ENCODE measurements around the gene TMC1.

TMC1 gene

DNA sequence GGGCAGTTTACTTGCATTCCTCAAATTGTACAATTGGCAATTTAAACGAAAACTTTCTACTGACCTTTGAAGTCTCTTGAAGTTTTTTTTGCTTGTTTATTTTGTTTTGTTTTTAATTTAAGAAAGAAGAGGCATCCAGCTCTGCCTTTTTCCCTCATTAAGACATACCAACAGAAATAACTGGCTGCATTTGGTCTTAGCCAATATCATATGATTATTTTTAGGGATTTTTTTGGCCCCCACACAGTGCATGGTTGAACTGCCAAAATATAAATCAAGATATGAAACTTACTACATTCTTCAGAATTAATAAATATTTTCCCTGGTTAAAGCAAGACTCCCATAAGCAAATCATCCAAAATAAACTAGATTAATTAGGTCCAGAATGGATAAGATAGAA, 352.0 kb downstream of the TMC1 start:
- Histone ChIP-seq H2AFZ (ENCODE audit: low read depth, low read length) (no peak overlapping the region), H3K79me2 (ENCODE audit: low read length) (no peaks in the 10 kb centered on the region), H3K9ac (ENCODE audit: low read length) (no peak overlapping the region), H3K27ac (ENCODE audit: low read length) (no peak overlapping the region), H3K4me1 (ENCODE audit: low read length) (peaks cover 6% of the 10 kb centered on the region; the same call in 1 of the 2 replicates), H3K9me3 (ENCODE audit: insufficient read depth, low read length) (no peaks in the 10 kb centered on the region), H3K27me3 (ENCODE audit: low read depth, low read length) (no peaks in the 10 kb centered on the region), H3K36me3 (replicated peaks; ENCODE audit: low read depth, low read length) (no peaks in the 10 kb centered on the region), H3K4me2 (ENCODE audit: low read length) (no peak overlapping the region), H3K4me3 (ENCODE audit: low read length) (no peak overlapping the region), H4K20me1 (ENCODE audit: insufficient read depth, low read length) (no peaks in the 10 kb centered on the region)
- TF ChIP-seq EZH2phosphoT487 (IDR thresholded peaks at IDR 0.05; ENCODE audit: low read depth): no peak
- TF ChIP-seq, protein P1, sequence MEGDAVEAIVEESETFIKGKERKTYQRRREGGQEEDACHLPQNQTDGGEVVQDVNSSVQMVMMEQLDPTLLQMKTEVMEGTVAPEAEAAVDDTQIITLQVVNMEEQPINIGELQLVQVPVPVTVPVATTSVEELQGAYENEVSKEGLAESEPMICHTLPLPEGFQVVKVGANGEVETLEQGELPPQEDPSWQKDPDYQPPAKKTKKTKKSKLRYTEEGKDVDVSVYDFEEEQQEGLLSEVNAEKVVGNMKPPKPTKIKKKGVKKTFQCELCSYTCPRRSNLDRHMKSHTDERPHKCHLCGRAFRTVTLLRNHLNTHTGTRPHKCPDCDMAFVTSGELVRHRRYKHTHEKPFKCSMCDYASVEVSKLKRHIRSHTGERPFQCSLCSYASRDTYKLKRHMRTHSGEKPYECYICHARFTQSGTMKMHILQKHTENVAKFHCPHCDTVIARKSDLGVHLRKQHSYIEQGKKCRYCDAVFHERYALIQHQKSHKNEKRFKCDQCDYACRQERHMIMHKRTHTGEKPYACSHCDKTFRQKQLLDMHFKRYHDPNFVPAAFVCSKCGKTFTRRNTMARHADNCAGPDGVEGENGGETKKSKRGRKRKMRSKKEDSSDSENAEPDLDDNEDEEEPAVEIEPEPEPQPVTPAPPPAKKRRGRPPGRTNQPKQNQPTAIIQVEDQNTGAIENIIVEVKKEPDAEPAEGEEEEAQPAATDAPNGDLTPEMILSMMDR (IDR thresholded peaks at IDR 0.05; ENCODE audit: low read depth, low read length): no peak

DNA sequence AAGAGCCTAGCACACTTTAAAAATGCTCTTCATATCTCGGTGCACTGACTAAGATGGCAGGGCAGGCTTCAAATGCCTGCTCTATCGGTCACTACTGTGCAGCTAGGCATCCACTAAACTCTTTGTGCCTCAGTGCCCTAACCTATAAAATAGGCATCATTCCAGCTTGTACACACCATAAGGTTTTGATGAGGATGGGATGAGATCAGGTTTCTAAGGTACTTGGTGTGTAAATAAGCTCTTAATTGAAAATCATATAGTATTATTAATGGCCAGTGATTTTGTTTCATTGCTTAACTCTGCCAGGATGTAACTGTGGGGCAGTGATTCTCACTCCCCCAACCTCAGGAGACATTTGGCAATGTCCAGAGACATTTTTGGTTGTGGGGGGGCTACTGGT, 352.9 kb downstream of the TMC1 start:
- no peak overlapping the region for H3K27ac ChIP-seq (ENCODE audit: low read length)
- no peak overlapping the region for H2AFZ ChIP-seq (ENCODE audit: low read depth, low read length)
- no peak overlapping the region for H3K4me3 ChIP-seq (ENCODE audit: low read length)
- peaks cover 6% of the 10 kb centered on the region; the same call in 1 of the 2 replicates for H3K4me1 ChIP-seq (ENCODE audit: low read length)
- no peaks in the 10 kb centered on the region for H3K36me3 ChIP-seq (replicated peaks; ENCODE audit: low read depth, low read length)
- H3K4me2 ChIP-seq (ENCODE audit: low read length): no peak overlapping the region
- no peaks in the 10 kb centered on the region for H3K9me3 ChIP-seq (ENCODE audit: insufficient read depth, low read length)
- H3K9ac ChIP-seq (ENCODE audit: low read length): no peak overlapping the region
- TF ChIP-seq, protein P1 (IDR thresholded peaks at IDR 0.05; ENCODE audit: low read depth, low read length): no peak
- no peak for TF ChIP-seq EZH2phosphoT487 (IDR thresholded peaks at IDR 0.05; ENCODE audit: low read depth)
- no peaks in the 10 kb centered on the region for H3K27me3 ChIP-seq (ENCODE audit: low read depth, low read length)
- H3K79me2 ChIP-seq (ENCODE audit: low read length): no peaks in the 10 kb centered on the region
- no peaks in the 10 kb centered on the region for H4K20me1 ChIP-seq (ENCODE audit: insufficient read depth, low read length)

GRCh38 chr9:72875221-72875620, 353.8 kb downstream of the TMC1 start:
- TF ChIP-seq, protein P1 (IDR thresholded peaks at IDR 0.05; ENCODE audit: low read depth, low read length): no peak
- TF ChIP-seq EZH2phosphoT487 (IDR thresholded peaks at IDR 0.05; ENCODE audit: low read depth): no peak
- Histone ChIP-seq H3K9me3 (ENCODE audit: insufficient read depth, low read length) (no peaks in the 10 kb centered on the region), H3K9ac (ENCODE audit: low read length) (no peak overlapping the region), H3K4me3 (ENCODE audit: low read length) (no peak overlapping the region), H3K4me1 (ENCODE audit: low read length) (peaks cover 6% of the 10 kb centered on the region; the same call in 1 of the 2 replicates), H3K4me2 (ENCODE audit: low read length) (no peak overlapping the region), H2AFZ (ENCODE audit: low read depth, low read length) (no peak overlapping the region), H4K20me1 (ENCODE audit: insufficient read depth, low read length) (no peaks in the 10 kb centered on the region), H3K36me3 (replicated peaks; ENCODE audit: low read depth, low read length) (no peaks in the 10 kb centered on the region), H3K79me2 (ENCODE audit: low read length) (no peaks in the 10 kb centered on the region), H3K27me3 (ENCODE audit: low read depth, low read length) (no peaks in the 10 kb centered on the region), H3K27ac (ENCODE audit: low read length) (no peak overlapping the region)

- no peak overlapping the region for H3K4me3 ChIP-seq (ENCODE audit: low read length)
- TF ChIP-seq EZH2phosphoT487 (IDR thresholded peaks at IDR 0.05; ENCODE audit: low read depth): no peak
- TF ChIP-seq, protein P1 (IDR thresholded peaks at IDR 0.05; ENCODE audit: low read depth, low read length): no peak
Measured at GRCh38 chr9:72880821-72881220, 359.4 kb downstream of the TMC1 start.

More at GRCh38 chr9:72880821-72881220, 359.4 kb downstream of the TMC1 start:
- no peak overlapping the region for H3K9ac ChIP-seq (ENCODE audit: low read length)
- H3K36me3 ChIP-seq (replicated peaks; ENCODE audit: low read depth, low read length): no peaks in the 10 kb centered on the region
- no peak overlapping the region for H3K27ac ChIP-seq (ENCODE audit: low read length)
- no peaks in the 10 kb centered on the region for H3K4me1 ChIP-seq (ENCODE audit: low read length)
- H3K4me2 ChIP-seq (ENCODE audit: low read length): no peak overlapping the region
- 0 out of 2 replicates have a peak, but pooled peaks cover 8% of the 10 kb centered on the region for H3K27me3 ChIP-seq (ENCODE audit: low read depth, low read length)
- H3K79me2 ChIP-seq (ENCODE audit: low read length): no peaks in the 10 kb centered on the region
- no peaks in the 10 kb centered on the region for H3K9me3 ChIP-seq (ENCODE audit: insufficient read depth, low read length)
- H4K20me1 ChIP-seq (ENCODE audit: insufficient read depth, low read length): no peaks in the 10 kb centered on the region
- no peak overlapping the region for H2AFZ ChIP-seq (ENCODE audit: low read depth, low read length)

All from OCI-LY3 (cell line).